HL-60 (cell line): ENCODE results near the gene PBXIP1.

Source experiments
- DNase-seq, 2 experiments: peaks; one replicate each; pipeline ENCODE4 v3.0.0-alpha.2; 2010 to 2020; ENCODE audit warnings: low read depth in 1 of 2, low spot score in 1 of 2
- H3K27ac ChIP-seq: fragments of 250-450 bp; sonication (Bioruptor Pico); replicated peaks from 2 replicates; pipeline ENCODE4 v1.5.1; 2020; ENCODE audit warnings: mild to moderate bottlenecking, moderate library complexity
- H3K27me3 ChIP-seq: fragments of 250-450 bp; sonication (Bioruptor Pico); 2 replicates; pipeline ENCODE4 v1.5.1; 2021; ENCODE audit warnings: mild to moderate bottlenecking, moderate library complexity; ENCODE audit not compliant: insufficient read depth, poor library complexity, severe bottlenecking
- H3K4me3 ChIP-seq: replicated peaks from 2 replicates; pipeline ENCODE4 v1.5.1; 2011; ENCODE audit warnings: mild to moderate bottlenecking, control low read depth, low read length; ENCODE audit not compliant: insufficient read depth
- CTCF ChIP-seq: IDR thresholded peaks from one replicate; pipeline ENCODE4 v1.5.1; 2011; ENCODE audit warnings: low read length, control low read depth, inconsistent platforms; ENCODE audit not compliant: insufficient read depth
- GABPA ChIP-seq: IDR thresholded peaks from 2 replicates; pipeline ENCODE4 v1.6.1; 2012; ENCODE audit warnings: low read depth
- POLR2AphosphoS5 ChIP-seq: IDR thresholded peaks from 2 replicates; pipeline ENCODE4 v1.6.1; 2012; ENCODE audit warnings: low read depth
- REST ChIP-seq: IDR thresholded peaks from 2 replicates; pipeline ENCODE4 v1.6.1; 2012; ENCODE audit warnings: low read depth; ENCODE audit not compliant: insufficient replicate concordance
- SPI1 ChIP-seq: IDR thresholded peaks from 2 replicates; pipeline ENCODE4 v1.6.1; 2012; ENCODE audit warnings: low read depth, mild to moderate bottlenecking, borderline replicate concordance

Gene PBXIP1

DNA sequence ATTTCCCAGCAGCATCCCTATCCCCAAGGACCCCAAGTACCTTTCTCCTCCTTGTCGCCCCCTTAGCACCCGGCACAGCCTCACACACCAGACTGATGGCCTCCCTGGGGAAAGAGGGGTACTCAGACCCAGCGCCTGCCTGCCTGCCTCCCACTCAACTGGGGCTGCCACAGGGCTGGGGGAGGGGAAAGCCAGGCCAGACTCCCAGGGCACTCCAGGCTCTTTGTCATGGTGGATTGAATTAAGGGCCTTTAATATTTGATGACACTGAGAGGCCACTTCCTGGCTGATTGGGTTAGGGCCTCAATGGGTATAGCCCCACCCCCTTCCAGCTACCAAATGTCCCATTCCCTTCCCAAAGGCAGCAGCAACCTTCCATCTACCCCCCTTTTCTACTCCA lies 12.8 kb upstream of the PBXIP1 start:
- H3K4me3 ChIP-seq = no peak overlapping the region
- TF ChIP-seq GABPA (no peak), CTCF (no peak), SPI1 (no peak), REST (no peak), POLR2AphosphoS5 (no peak)
- no peak for DNase-seq
- H3K27me3 ChIP-seq = no peaks in the 10 kb centered on the region
- no peak overlapping the region for H3K27ac ChIP-seq

DNA sequence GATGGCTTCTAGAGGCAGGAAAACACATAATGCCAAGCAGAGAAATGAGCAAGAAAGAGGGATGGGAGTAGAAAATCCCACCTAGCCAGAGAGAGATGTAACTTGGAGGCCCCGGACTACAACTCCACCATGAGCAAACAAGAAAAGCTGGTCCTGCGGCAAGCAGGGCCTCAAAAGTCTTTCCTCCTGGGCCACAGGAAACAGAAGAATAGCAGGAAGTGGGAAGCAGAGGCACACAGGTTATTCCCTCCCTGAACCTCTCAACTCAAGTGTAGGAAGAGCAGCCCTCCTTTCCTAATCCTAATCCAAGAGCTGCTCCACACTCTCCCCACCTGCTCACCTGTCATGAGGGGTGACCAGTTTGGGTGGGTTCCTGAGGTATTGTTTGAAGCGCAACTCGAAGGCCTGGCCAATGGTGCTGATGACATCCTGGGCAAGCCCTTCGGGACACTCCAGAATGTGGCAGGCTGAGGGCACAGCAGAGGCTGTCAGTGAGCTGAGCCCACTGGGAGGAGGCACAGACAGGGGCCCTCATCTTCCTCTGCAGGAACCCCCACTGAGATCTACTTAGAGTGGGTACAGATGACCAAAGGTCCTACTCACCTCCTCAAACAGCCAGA lies 11.5 kb upstream of the PBXIP1 start:
- Histone ChIP-seq H3K4me3 (no peak overlapping the region), H3K27me3 (no peaks in the 10 kb centered on the region), H3K27ac (no peak overlapping the region)
- no peak for DNase-seq
- TF ChIP-seq POLR2AphosphoS5 = no peak
- no peak for TF ChIP-seq CTCF
- TF ChIP-seq GABPA = no peak
- TF ChIP-seq SPI1 = no peak
- TF ChIP-seq REST = no peak

DNA sequence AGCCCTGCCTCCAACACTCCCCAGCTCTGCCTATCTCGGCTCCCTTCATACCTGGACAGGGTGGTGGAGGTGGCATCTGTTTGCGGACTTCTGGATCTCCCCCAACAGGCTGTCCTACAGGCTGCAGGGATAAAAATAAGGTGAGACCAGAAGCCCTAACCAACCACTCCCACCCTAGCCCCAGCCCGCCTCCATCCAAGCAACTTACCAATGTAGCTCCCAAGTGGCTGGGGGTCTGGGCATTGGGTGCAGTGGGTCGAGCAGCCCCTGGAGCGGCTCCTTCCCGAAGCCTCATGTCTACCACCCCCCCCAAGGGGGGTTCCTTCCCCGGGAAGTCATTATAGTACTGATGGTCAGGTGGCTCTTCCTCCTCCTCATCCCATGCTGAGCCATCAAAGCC lies 10.2 kb upstream of the PBXIP1 start:
- no peak overlapping the region for H3K27ac ChIP-seq
- DNase-seq = no peak
- no peak overlapping the region for H3K4me3 ChIP-seq
- no peaks in the 10 kb centered on the region for H3K27me3 ChIP-seq
- TF ChIP-seq CTCF (no peak), REST (no peak), SPI1 (no peak), POLR2AphosphoS5 (no peak), GABPA (no peak)
